Uterus (tissue), 2 donors: ENCODE measurements around the gene PAOX.

Source experiments
- CTCF ChIP-seq, 4 experiments: fragments of 200-600 bp in 2 of 4; fragments of 450-650 bp in 2 of 4; sonication (generic) in 2 of 4; IDR thresholded peaks; one replicate each; pipeline ENCODE4 v1.5.1; 2016 to 2019; ENCODE audit warnings: antibody characterized with exemption in 4 of 4, mild to moderate bottlenecking in 2 of 4, moderate library complexity in 1 of 4
- POLR2A ChIP-seq, 2 donors: fragments of 450-650 bp; IDR thresholded peaks; one replicate each; pipeline ENCODE4 v1.6.1; 2016; ENCODE audit warnings: antibody characterized with exemption in 2 of 2, mild to moderate bottlenecking in 1 of 2, moderate library complexity in 1 of 2

GRCh38 chr10:133415752-133416151 is 36.7 kb downstream of the PAOX start:
- TF ChIP-seq CTCF (IDR thresholded peaks at IDR 0.05) (no peak), POLR2A (IDR thresholded peaks at IDR 0.05) (no peak)
